GM21447 (cell line): ENCODE results near the gene RASSF7.
A peak's percentile ranks its signal among the peaks of the same experiment; 100 is the strongest.
"Not testable (repeated sequence)": the region's sequence is repeated elsewhere in the genome, so short reads cannot be mapped to it uniquely, and the experiment has no call there.

Source experiments
- ATAC-seq: cut with Tn5 transposase; IDR thresholded peaks from one replicate; pipeline ENCODE4 v1.9.1; 2021; ENCODE audit not compliant: unreplicated experiment

Gene RASSF7

DNA sequence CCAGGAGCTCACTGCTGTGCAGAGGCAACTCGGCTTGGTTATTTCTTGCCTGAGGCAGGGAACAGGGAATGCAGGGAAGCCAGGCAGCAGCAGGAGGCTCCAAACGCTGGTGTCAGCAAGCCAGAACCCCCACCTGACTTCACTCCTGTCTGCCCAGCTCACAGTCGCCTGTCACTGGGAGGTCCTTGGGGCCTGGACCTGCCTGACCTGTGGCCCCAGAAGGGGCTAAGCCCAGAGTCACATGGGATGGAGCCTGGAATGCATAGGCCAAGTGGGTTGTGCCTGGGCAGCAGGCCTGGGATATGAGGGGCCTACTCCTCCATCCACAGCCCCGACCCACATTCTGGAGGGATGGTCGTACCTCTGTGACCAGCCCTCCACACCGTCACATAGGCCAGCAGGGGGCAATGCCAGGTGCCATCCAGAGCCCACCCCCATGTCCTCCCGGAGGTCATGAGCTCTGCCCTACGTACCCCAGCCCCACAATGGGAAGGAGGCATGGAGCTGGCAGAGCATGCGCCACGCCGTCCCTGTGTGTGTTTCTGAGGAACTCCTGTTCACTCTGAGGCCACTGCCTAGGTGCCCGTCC lies 5.2 kb downstream of the RASSF7 start:
- no peak for ATAC-seq

DNA sequence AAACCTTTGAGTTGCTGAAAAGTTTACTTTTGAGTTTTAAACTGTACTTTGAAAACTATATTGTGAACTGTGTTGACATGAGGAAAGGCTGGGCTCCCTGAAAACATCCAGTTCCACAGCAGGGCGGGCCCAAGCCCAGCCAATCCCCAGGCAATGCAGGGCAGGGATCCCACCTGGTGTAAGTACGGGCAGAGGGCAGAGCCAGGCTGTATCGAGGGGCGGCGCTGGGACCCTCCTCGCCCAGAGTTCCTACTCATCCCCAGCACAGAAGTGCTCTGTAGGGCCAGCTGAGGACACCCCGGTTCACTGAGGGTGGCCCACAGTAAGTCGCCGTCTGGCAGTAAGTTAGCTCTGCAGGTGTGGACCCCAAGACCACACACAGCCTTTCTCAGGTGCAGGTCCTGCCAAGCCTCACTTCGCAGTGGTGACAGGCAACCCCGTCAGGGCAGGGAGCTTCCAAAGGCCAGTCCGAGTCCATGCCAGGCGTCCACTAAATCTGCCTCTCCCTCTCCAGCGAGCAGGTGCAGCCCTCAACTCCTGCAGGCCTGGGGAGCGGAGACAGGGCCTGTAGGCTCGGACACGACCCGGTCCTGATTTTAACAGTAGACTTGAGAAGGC lies 6.3 kb downstream of the RASSF7 start:
- no peak for ATAC-seq

DNA sequence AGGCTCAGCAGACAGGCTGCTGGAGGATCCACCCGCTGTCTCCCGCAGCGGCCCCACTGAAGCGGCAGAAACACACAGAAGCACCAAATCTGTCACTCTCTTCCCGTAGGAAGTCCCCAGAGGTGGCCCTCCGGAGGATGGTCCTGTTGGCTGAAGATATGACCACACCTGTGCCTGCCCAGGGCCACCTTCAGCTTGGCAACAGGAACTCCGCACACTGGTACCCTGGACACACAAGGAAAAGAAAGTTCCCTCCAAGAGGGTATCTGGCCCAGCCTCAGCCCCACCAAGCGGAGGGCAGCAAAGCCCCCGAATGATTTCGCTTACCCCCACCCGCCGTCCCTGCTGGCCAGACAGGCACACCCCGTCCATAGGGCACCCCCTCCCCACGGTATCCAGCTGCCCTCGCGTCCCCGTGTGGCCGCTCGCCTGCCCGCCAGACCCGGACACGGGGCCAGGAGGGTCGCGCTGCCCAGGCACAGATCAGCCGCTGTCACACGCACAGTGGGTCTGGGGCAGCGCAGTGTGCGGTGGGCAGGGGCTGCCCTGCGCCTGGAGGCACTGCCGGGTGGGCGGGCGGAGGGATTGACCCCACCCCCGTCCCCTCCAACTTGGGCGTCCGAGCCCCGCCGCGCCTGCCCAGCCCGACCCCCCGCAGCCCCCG lies 7.0 kb downstream of the RASSF7 start:
- ATAC-seq: peak; percentile 3

DNA sequence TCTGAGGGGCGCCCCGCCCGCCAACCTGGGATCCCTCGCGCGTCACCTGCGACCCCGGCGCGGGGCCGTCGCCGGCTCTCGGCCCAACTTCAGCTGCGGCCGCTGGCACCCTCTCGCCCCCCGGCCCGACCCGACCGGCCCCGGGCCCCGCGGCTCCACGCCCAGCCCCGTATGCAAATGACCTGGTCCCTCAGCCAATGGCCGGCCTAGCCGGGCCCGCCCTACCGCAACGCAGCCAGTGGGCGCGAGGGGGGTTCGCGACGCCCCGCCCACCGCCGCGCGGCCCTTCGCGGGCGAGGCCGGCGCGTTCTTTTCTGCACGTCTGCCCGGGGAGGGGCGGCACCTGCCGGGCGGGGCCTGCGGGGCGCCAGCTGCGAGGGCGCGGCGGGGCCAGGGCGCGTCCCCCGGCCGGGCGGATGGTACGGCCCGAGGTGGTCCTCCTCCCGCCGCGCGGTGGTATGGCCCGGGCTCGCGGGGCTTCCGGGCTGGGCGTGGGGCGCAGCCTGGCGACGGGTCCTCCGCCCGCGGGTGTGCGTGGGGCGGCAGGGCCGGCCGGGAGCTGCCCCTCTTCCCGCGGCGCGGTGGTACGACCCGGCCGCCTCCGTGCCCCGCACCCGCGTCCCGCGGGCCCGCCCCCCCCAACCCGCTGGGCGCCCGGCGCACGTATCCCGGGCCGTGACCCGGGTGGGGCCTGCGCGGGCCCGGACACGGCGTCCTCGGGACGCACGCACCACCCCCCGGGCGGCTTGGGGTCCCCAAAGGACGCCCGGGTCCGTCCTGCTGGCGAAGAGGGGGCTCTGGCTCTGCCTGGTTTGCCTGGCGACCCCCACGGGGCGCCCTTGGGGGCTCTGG lies 7.8 kb downstream of the RASSF7 start:
- peak; percentile 81 for ATAC-seq

DNA sequence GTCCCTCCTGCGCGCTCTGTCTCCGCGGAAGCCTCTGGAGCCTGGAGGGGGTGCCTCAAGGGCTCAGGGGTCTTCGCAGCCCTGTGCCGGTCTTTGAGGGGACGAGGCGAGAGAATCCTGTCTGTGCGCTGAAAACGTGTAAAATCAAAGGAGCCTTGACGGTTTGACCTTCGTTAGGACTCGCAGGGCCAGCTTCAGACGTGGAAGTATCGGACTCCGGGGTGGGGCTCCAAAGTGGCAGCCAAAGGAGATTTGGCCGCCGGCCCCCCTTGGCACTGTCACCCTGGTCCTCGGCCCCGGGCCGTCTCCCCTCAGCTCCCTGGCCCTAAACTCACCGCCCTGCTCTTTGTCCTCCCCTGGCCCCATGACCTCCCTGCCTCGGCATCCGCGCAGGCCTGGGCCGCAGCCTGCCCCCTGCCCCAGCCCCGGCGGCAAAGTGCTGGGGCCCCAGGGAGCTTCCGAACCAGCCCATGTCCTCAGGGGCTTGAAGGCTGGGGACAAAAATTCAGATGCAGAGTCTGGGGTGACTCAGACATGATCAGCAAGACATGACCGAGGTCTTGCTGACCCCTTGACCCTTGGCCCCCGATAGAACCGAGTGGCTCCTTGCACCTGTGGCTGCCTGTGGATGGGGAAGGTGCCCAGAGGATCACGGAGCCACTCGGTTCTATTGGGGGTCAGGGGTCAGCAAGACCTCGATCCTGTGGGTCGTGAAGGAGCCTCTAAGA lies 8.6 kb downstream of the RASSF7 start:
- no peak for ATAC-seq

DNA sequence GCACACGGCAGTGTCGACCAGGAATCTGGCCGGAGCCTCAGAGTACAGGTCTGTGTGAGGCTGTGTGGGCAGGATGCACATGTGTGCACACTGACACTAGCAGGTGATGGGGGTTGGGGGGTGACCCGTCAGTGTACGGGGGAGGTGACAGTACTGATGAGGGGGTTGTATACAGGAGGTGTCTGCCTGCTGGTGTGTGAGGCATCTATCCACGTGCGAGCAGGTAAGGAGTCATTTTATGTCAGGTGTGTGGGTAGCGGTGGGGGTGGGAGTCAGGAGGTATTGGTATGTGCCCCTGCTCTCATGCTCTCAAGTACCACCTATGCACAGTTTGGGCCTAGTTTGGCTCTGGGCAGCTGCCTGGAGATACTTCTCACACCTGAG lies 11.0 kb downstream of the RASSF7 start:
- no peak for ATAC-seq

DNA sequence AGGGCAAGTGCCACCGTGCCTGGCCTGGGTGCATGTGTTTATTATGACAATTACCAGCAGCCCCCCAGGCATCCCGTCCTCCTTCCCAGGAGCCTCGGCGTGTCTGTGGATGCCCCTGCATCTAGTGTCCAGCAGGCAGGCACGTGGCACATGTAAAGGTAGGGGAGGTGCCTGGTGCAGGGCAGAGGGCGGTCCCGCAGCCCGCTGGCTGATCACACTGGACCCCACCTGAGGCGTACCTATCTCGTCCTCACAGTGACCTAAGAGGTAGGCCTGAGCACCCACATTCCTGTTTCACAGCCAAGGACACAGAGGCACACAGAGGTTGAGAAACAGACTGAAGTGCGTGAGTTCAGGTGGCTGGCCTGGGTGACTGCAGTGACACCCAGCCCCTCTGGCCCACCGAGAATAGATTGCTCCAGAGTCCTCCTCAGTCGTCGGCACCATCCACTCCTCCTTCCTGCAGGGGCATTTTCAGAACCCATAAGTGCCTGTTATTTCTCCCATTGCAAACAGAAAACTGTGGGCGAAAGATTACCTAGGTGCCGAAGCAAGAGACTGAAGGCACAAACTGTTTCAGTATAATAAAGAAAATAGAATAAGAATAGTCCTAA lies 12.5 kb downstream of the RASSF7 start:
- ATAC-seq: no peak

DNA sequence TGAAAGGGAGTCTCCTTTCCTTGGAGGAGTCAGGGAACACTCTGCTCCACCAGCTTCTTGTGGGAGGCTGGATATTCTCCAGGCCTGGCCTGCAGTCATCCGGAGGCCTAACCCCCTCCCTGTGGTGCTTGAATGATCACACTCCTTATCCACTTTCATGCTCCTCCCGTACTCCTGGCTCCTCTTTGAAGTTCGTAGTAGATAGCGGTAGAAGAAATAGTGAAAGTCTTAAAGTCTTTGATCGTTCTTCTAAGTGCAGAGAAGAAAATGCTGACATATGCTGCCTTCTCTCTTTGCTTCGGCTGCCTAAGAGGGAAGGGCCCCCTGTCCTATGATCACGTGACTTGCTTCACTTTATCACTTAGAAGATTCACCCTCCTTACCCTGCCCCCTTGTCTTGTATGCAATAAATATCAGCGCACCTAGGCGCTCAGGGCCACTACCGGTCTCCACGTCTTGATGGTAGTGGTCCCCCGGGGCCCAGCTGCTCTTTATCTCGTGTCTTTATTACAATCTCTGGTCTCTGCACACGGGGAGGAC lies 13.3 kb downstream of the RASSF7 start:
- not testable (repeated sequence) for ATAC-seq

DNA sequence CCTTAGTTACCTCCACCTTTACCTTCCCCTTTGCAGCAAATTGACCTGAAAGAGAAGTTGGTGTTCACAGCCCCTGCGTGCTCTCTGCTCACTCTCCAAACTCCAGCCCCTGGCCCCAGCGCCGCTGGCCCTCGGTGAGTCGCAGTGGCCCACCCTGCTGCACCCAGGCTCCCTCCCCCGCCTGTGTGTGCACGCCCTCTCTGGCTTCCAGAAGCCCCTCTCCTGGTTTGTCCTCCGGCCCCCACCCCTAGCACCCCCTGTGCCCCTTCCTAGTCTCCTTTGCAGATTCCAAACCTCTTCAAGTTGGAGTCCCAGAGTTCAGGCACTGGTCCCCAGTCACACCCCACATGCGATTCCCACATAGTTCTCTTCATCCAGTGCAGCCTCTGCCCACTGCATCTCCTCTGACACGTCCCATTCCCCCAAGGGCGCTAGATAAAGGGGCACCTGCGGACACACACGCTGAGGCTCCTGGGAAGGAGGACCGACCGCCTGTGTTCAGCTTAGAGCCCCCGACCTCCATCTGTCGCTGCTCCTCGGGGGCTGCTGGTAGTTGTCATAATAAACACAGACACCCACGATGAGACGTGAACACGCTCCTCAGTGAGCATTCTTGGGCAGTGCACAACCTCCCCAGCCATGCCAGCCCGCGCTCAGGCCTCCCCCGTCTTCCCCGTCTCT lies 14.0 kb downstream of the RASSF7 start:
- no peak for ATAC-seq

DNA sequence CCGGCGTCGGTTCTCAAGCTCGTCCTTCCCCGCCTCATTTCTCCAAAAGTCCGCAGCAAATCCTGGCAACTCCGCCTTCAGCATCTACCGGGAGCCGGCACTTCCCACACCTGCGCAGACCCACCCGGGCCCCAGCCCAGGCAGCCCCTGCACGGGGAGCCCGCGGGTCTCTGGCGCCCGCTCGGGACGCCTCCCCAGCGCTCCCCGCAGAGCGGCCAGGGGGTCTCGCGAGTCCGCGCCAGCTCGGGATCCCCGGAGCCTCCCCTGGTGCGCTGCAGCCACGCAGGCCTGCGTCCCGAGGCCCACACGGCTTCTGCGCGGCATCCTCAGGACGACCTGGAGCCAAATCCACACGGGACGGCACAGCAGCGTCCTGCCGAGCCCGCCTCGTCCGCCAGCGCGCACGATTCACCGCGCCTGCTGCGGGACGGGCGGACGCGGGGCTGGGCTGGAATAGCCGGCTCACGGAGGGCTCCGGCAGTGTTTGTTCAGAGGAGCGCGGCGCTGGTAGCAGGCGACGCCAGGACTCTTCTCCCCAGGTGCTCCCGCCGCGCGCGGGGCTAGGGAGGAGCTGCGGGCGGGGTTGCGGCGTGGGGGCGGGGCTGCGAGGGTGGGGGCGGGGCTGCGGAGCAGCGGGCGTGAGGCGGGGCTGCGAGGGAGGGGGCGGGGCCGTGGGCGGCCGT lies 14.7 kb downstream of the RASSF7 start:
- no peak for ATAC-seq

DNA sequence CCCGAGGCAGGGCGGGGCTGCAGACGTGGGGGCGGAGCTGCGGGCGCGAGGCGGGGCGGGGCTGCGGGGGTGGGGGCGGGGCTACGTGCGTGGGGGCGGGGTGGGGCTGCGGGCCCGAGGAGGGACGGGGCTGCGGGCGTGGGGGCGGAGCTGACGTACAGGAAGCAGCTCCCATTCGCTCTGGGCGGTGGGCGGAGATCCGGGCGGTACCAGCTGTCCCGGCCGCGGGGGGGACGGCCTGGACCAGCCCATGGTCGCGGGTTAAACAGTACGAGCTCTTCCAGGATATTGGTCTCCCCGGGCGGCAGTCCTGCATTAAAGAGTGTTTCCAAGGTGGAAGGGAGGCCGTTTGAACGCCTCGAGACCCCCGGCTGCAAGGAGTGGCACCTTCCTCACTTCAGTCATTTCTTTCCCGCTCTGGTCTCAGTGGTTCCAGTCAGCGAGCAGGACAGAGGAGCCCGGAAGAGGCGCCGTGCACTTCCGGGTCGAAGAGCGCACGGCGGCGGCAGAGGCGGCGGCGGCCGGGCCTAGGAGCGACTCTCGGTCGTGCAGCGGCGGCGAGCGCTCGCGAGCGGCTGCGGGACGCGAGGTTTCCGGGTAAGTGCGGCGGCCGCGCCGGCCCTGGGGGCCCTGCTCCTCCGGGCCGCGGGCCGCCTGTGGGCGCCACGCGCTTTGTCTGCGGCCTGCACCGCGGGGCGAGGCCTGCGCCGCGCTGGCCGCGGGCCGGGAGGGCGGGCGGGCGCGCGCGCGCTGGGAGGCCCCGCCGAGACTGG lies 15.4 kb downstream of the RASSF7 start, which contains the start of gene PHRF1:
Gene PHRF1 (plus strand): TSS at position 475 of the 773 bp plus-strand sequence. CDS start 5,043 bp downstream, outside the sequence.
- ATAC-seq: peak; percentile 83

DNA sequence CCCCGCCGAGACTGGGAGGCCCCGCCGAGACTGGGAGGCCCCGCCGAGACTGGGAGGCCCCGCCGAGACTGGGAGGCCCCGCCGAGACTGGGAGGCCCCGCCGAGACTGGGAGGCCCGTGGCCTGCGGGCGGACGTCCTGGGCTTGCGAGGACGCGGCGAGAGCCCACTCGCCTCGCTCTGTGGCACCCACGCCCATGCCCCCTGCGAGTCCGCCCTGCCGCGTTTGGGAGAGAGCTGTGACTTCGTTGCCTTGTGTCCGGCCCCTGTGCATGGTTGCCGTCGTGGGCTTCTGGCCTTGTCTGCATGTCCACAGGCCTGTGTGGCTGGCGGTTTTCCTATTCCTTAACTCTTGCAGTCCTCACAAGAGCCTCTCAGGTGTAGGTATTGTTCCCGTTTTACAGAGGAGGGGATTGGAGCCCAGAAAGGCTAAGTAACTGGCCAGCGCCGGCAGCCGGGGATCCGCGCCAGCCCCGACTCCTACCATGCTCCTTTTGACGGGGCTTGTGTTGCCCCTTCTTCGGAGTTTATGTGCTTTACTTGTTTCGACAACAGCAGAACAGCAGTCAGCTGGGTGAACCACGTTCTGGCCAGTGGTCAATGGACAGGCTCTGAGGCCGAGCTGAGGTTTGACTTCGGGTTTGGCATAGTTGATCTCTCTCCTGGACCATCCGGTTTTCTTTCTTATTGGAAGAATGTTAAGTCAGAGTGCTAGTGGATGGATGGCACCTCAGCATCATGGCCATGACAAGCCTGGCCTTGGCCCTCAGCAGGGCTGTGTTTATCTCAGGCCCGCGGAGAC lies 16.2 kb downstream of the RASSF7 start:
- no peak for ATAC-seq

DNA sequence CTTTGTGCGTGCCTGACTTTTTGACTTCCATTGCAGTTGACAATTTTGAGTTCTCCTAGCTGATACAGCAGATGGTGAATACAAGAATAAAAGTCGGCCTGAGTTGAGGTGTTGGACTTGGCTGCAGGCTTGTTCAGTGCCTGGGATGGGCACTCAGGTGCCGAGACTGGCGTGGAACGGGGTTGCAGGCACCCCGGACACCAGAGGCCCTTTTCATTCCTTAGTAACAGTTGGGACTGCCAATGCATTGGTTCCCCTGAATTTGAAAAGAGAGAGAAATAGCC lies 16.8 kb downstream of the RASSF7 start:
- ATAC-seq: no peak

DNA sequence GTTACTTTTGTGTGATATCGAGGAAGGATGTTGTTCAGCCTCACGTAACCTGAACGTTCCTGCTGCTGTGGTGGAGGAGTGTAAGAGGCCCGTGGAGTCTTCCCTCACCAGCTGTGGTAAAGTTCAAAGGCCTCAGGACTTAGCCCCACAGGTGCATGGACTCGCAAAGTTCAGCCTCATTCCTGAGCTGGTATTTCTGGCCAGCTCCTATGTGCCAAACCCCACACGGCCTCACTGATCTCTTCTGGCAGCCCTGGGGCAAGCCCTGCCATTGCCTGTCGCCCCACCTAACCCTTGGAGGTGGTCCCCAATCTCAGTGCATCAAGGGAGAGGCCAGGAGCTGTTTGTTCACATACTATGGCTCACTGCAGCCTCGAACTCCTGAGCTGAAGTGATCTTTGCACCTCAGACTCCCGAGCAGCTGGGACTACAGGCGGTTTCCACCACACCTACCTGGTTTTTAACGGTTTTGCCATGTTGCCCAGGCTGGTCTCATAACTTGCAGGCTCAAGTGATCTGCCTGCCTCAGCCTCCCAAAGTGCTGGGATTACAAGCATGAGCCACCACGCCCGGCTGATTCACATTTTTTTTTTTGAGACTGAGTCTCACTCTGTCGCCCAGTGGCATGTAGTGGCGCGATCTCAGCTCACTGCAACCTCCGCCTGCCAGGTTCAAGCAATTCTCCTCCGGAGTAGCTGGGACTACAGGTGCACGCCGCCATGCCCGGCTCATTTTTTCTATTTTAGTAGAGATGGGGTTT lies 17.7 kb downstream of the RASSF7 start:
- ATAC-seq: no peak

DNA sequence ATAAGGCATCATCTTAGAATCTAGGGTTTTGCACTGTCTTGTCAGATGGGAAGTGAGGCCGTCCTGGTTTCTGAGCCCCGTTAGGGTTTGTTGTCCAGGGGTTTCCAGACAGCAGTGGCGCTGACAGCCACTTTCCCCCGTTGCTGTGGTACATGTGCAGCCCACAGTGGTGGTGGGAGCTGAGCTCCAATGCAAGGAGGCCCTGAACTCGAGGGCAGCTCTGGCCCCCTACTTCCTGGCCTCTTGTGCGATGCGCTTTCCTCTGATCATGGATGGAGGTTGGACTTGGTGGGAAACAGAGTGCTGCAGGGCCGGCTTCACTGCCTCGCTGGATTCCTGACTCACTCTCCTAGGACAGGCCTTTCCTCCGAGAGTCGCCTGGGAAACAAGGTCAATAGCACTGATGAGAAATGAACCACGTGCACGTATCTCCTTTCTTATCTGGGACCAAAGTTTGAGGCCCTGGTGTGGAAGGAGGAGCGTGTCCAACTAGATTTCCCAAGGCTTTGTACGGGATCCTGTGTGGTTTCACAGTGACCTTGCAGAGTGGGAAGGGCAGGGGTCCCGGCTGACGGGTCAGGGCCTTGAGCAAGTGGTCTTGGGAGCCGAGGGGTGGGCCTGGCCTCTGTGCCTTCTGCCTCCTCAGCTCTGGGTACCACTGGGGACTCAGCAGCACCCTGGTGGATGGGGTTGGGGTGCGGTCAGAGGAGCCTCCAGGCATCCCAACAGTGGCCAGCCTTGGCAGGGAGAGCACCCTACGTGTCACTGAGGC lies 19.2 kb downstream of the RASSF7 start:
- ATAC-seq: no peak

DNA sequence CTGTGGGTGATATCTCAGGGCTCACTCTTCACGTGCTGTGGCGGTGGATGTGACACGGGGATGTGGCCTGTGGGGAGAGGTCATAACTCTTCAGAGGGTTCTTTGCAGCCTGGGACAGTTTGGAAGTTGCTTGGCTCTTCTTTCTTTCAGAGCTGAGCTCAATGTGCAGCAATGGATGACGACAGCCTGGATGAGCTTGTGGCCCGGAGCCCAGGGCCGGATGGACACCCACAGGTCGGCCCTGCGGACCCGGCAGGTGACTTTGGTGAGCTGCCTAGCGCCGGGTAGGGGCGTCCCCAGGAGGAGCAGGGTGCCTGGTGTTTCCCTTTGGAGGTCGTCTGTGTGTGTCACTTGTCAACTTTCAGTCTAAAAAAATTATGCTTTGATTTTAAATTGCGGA lies 20.6 kb downstream of the RASSF7 start:
- ATAC-seq: no peak
